ENCODE results near the gene MLLT10.

Gene MLLT10

DNA sequence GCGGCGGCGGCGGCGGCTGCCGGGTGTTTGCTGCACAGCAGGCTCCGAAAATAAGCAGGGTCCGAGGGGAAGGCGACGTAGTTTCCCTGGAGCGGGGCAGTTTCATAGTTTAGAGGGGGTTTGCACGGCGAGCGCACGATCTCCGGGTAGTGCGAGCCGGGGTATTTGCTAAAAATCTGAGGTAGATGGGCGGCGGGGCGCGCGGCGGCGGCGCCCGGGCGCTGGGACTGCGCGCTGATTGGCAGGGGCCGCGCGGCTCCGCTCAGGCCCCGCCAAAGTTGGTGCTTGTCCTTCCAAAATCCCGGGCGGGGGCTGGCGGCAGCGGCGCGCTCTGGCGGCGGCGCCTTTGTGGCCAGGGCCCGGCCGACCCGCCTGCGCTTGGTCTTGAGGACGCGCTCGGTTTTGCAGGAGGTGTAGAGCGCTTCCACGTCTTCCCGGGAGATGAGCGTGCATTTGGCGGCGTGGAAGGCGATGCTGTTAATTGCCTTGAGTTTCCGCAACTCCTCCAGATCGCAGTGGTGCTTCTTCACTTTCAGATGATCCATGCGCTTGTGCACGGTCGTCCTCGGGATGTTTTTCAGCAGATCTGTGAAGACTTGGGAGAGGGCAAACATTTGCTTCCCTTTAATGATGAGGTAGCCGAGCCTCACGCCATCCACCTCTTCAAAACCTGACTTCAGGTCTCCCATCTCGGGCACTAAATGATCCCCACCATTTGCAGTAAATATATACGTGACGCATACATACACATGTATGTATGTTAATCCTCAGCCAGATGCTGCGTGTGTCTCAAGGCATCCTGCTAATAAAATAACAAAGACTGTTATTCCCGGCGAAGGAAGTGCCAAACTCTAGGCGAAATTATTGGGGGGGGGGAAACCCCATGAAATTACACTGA is 16.6 kb upstream of the MLLT10 start:
- DNase-seq = no peak

- DNase-seq = no peak
Observed at GRCh38 chr10:21518149-21518640, 15.8 kb upstream of the MLLT10 start.

- DNase-seq = no peak
Observed at GRCh38 chr10:21518641-21519396, 15.2 kb upstream of the MLLT10 start.

GRCh38 chr10:21519397-21519933 is 14.6 kb upstream of the MLLT10 start:
- DNase-seq = no peak

GRCh38 chr10:21519941-21520436 is 14.0 kb upstream of the MLLT10 start:
- peak; percentile 41 for DNase-seq

DNA sequence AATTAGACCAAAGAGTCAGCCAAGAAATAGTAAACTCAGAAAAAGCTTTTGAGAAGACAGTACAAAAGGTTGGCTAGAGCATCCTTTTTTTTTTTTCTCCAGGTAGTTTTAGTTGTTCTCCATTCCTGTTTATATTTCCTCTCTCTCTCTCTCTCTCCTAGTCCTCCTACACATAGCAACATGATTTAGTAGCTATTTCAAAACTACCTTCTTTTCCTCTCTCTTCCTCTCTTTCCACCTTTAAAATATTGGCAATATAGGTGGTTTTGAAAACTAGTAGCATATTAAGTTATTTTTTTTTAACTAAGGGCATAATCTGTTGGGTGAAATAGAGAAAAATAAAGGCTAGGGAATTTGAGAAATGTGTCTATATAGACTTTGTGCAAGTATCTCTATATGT is 13.5 kb upstream of the MLLT10 start:
- DNase-seq = no peak

DNA sequence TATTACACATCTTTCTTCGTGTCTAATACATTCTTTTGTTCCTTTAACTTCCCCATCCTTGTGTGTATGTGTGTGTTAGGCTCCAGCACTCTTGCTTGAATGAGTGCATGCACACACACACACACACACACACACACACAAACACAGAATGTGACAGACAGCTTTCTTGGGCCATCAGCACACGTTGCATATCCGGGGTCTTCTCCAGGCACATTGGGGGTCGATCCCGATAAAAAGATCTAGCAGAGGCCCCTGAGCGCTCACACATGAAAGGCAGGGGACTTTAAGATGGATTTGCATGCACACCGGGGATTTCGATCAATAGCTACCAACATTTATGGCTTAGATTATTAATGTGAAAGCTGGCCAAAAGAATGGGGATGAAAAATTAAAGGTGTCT is 13.1 kb upstream of the MLLT10 start:
- no peak for DNase-seq

GRCh38 chr10:21521751-21522533 is 12.1 kb upstream of the MLLT10 start:
- no peak for DNase-seq

- DNase-seq = no peak
Observed at GRCh38 chr10:21522631-21523406, 11.2 kb upstream of the MLLT10 start.

DNA sequence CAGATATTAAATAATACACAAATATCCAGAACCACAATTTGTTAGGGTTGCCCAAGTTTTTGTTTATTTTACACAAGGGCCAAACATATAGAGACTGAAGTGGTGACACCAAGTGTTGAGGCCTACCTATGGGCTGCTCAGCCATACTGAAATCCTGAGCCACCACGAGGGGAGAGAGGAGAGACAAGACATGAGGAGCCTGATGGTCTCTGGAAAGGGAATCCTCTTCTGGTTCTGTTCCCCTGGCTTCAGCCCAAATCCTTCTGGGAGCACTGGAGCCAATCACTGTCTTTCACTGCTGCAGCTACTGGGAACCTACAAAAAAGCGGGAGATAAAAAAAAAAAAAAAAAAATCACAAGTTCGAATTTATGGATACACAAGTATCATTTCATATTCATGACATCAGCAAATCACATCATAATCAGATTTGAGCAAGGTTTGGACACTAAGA is 10.4 kb upstream of the MLLT10 start:
- no peak for DNase-seq

DNA sequence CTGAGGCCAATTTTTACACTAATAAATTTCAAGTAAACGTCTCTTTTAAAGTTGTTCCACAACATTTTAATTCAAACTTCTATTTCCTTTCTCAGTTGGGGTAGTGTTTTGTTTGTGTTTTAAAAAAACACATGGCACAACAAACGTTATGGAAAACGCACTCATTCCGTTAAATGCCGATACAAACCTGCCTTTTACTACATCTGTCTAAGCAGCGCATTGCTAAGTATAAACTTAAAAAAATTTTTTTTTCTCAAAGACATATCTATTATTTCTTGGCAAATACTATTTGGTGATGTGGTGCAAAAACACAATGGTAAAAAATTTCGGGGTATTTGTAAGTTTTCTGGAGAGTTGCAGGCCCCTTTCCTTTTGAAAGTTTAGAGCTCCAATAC is 9.9 kb upstream of the MLLT10 start:
- no peak for DNase-seq

- no peak for DNase-seq
Observed at GRCh38 chr10:21524526-21525366, 9.3 kb upstream of the MLLT10 start.

DNA sequence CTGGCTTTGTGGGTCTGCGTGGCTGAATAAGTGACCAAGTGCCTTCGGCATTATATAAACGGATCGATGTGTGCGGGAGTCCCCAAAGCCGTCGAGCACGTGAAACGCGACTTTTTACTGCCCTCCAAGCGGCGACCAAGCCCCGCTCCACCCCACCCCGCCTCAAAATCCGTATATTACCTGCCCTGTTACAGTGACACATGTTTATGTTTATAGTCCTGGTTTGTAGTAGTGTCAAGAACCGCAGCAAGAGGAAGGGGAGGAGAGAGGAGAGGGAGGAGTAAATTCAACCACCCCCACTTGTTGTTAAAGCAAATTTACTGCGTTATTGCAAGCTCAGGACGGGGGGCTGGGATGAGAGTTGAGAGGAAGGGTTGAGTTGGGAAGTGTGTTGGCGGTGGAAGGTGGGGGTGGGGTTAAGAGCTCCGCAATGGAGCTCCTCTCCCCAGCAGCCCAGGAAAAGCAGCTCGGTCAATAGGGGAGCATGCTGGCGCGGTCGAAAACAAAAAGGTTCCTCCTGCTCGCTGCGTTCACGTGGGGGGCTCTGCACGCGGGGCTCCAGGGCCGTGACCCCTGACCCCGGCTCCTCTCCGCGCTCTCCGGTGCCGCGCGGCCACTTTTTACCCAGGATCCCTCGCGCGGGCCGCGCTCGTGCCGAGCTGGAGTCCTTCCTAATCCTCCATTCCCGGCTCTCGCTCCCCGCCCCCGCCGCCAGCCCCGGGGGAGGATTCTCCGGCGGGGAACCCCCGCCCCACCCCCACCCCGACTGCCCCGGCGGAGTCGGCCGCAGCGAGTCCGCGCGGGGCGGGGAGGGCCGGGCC is 8.5 kb upstream of the MLLT10 start, which contains the start of gene SKIDA1:
TSS of gene SKIDA1 (minus strand) at position 316 of the 821 bp plus-strand sequence. CDS start 7,860 bp downstream, outside the sequence.
- peak; percentile 37 for DNase-seq

- DNase-seq = no peak
Observed at GRCh38 chr10:21526188-21526859, 7.7 kb upstream of the MLLT10 start.

GRCh38 chr10:21526860-21527597 is 7.0 kb upstream of the MLLT10 start:
- DNase-seq = no peak

- no peak for DNase-seq
Observed at GRCh38 chr10:21527598-21528235, 6.3 kb upstream of the MLLT10 start.

DNA sequence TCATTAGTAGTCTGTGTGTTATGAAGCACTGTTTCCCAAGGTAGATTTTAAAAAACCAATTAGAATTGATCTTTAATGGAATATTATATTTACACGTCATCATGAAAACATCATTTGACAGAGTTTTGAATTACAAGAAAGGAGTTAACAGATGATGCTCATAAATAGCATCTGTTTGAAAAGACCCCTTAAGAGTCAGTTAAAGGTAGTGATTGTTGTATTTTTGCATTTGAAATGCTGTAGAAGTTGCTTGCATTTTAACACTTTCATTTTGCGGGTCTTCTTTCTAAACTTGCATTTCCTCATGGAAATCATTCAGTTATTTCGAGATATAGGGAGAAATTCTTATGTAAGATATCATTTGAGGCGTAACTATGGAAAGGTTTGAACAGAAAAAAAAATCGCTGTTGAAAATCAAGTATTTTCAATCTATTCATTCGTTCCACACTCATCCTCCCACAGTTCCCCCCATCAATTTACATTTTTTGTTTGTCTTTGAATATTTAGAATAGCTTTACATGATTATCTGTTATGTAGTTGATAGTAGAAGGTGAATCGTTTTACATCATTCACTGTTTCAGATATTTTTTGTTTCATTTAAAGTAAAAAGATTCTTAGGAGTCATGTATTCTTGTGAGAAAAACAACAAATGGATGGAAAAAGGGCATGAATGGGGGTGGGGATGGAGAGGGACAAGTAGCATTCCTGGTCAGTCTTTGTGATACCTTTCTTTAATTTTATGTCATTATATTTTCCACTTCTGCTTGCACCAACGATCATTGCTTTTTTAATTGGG is 5.6 kb upstream of the MLLT10 start:
- no peak for DNase-seq

All from amniotic stem cell (primary cell).